ENCODE results near the gene MFRP.

MFRP gene

DNA sequence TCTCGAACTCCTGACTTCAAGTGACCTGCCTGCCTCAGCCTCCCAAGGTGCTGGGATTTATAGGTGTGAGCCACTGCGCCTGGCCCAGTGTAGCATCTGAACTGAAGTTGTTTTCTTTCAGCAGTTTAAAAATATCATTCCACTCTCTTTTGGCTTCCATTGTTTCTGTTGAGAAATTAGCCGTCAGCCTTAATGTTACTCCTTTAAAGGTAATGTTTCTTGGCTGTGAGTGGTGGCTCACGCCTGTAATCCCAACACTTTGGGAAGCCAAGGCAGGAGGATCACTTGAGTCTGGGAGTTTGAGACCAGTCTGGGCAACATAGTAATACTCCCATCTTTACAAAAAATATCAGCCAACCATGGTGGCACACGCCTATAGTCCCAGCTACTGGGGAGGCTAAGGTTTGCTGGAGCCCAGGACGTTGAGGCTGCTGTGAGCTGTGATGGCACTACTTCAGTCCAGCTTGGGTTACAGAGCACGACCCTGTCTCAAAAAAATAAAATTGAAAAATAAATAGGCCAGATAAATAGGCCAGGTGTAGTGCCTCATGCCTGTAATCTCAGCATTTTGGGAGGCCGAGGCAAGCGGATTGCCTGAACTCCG, 55.5 kb downstream of the MFRP start:
- DNase-seq (ENCODE audit: low spot score): no peak

All from CD4-positive, alpha-beta T cell treated with Interleukin-2 at 100 ng/mL for 4 hours (primary cell).